Neural progenitor cell (in vitro differentiated cells): ENCODE results near the gene AKNAD1.

Experiments
- EZH2 ChIP-seq: fragments of 200-600 bp; sonication (generic); IDR thresholded peaks from 2 replicates; pipeline ENCODE4 v1.6.1; 2017; ENCODE audit warnings: antibody characterized with exemption, mild to moderate bottlenecking, moderate library complexity
- TF ChIP-seq, protein P1 (sequence below): fragments of 200-600 bp; sonication (generic); IDR thresholded peaks from 2 replicates; pipeline ENCODE4 v1.5.1; 2017; ENCODE audit warnings: antibody characterized with exemption, mild to moderate bottlenecking

DNA sequence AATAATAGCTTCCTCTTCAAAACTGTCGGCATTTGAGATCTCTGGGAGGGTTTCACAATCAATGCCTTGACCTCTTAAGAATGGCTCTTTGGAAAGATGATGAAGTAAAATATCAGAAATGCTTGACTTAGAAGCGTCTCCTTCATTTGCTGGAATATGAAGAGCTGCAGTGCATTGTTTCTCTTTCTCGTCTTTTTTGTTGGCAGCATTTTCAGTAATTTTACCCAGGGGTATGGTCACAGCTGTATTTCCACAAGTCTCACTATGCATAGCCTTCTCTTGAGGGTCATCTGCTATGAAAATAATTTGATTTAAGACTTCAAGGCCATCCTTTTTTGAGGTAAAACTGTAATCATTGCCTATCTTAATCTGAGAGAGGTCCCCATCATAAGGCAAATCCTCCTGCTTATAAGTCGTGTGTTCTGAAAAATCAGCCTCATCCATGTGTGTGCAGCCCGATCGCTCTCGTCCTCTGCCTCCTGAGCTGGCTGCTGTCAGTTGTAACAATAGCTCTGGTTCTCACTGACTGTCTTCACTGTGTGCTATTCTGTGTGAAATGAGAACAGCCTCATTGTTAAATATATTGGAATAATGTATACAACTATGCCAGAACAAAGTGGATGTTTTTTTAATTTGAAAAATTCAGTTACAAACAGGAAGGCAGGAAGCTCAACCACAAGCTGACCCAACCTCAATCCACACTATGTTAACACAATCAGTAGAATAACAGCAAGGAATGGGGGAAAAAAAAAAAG lies 4.5 kb downstream of the AKNAD1 start:
- TF ChIP-seq, protein P1, sequence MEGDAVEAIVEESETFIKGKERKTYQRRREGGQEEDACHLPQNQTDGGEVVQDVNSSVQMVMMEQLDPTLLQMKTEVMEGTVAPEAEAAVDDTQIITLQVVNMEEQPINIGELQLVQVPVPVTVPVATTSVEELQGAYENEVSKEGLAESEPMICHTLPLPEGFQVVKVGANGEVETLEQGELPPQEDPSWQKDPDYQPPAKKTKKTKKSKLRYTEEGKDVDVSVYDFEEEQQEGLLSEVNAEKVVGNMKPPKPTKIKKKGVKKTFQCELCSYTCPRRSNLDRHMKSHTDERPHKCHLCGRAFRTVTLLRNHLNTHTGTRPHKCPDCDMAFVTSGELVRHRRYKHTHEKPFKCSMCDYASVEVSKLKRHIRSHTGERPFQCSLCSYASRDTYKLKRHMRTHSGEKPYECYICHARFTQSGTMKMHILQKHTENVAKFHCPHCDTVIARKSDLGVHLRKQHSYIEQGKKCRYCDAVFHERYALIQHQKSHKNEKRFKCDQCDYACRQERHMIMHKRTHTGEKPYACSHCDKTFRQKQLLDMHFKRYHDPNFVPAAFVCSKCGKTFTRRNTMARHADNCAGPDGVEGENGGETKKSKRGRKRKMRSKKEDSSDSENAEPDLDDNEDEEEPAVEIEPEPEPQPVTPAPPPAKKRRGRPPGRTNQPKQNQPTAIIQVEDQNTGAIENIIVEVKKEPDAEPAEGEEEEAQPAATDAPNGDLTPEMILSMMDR: no peak
- no peak for TF ChIP-seq EZH2
